Uterus (tissue), 2 donors: ENCODE data around the gene PSMA6.

Source experiments
- CTCF ChIP-seq, 4 experiments: fragments of 200-600 bp in 2 of 4; fragments of 450-650 bp in 2 of 4; sonication (generic) in 2 of 4; IDR thresholded peaks; one replicate each; pipeline ENCODE4 v1.5.1; 2016 to 2019; ENCODE audit warnings: antibody characterized with exemption in 4 of 4, mild to moderate bottlenecking in 2 of 4, moderate library complexity in 1 of 4
- POLR2A ChIP-seq, 2 donors: fragments of 450-650 bp; IDR thresholded peaks; one replicate each; pipeline ENCODE4 v1.6.1; 2016; ENCODE audit warnings: antibody characterized with exemption in 2 of 2, mild to moderate bottlenecking in 1 of 2, moderate library complexity in 1 of 2

- TF ChIP-seq CTCF (IDR thresholded peaks at IDR 0.05) (no peak), POLR2A (IDR thresholded peaks at IDR 0.05) (no peak)
Measured at GRCh38 chr14:35306114-35306513, 13.9 kb downstream of the PSMA6 start.
